Measurements from ENCODE around the gene ACVR2A. TPM values are rescaled to one million over a fixed set of nuclear protein-coding genes. Genes with fewer than 3 reads are reported as not detected.

ACVR2A gene
- total RNA-seq, 2 experiments from 2014 or later = 13.3 to 14.6 TPM

- no peaks in the 10 kb centered on the region for H3K36me3 Mint-ChIP-seq (ENCODE audit: low read depth)
- H3K4me3 Mint-ChIP-seq = no peak overlapping the region
- Histone ChIP-seq H3K9me3 (ENCODE audit: control insufficient read depth in 1 of 2, insufficient read depth in 1 of 2, low read length in 2 of 2) (peaks cover 0 to 8% of the 10 kb centered on the region in 2 experiments), H3K4me3 (ENCODE audit: low read length) (no peak overlapping the region), H3K4me1 (ENCODE audit: insufficient read depth, low read length) (no peaks in the 10 kb centered on the region), H3K27ac (ENCODE audit: low read depth in 1 of 2, low read length in 2 of 2) (no peak overlapping the region), H3K36me3 (ENCODE audit: insufficient read depth, low read length) (no peaks in the 10 kb centered on the region), H3K27me3 (ENCODE audit: control insufficient read depth in 1 of 2, insufficient read depth in 2 of 2, low read length in 2 of 2) (no peaks in the 10 kb centered on the region)
- intact Hi-C loops (cut with DNase I, micrococcal nuclease) = no loop called here
- H3K4me1 Mint-ChIP-seq (ENCODE audit: low read depth) = no peaks in the 10 kb centered on the region
- ChIA-PET POLR2A (interaction anchor here (0.6 kb wide), 1 partner anchor 35 kb away, joined by 3 read pairs; no protein-coding TSS in a partner anchor), CTCF (no interaction called here)
- peaks cover 4% of the 10 kb centered on the region for H3K27me3 Mint-ChIP-seq
- no peak for TF ChIP-seq CTCF (IDR thresholded peaks at IDR 0.05)
- no peak for ATAC-seq (ENCODE audit: poor library complexity)
- no peak overlapping the region for H3K27ac Mint-ChIP-seq
- peaks cover 6% of the 10 kb centered on the region for H3K9me3 Mint-ChIP-seq
- DNase-seq = peak in 1 of 14 experiments; percentile 9
These were observed 20.2 kb upstream of the ACVR2A start for GRCh38 chr2:147824620-147825019.

GRCh38 chr2:147826278-147827087 lies 18.3 kb upstream of the ACVR2A start:
- no peak overlapping the region for H3K4me3 ChIP-seq (ENCODE audit: low read length)
- no peaks in the 10 kb centered on the region for H3K36me3 Mint-ChIP-seq (ENCODE audit: low read depth)
- H3K4me1 Mint-ChIP-seq (ENCODE audit: low read depth) = no peaks in the 10 kb centered on the region
- H3K27me3 Mint-ChIP-seq = peaks cover 4% of the 10 kb centered on the region
- H3K9me3 Mint-ChIP-seq = peaks cover 6% of the 10 kb centered on the region
- H3K4me3 Mint-ChIP-seq = no peak overlapping the region
- intact Hi-C loops (cut with DNase I, micrococcal nuclease) = no loop called here
- no peaks in the 10 kb centered on the region for H3K27me3 ChIP-seq (ENCODE audit: control insufficient read depth in 1 of 2, insufficient read depth in 2 of 2, low read length in 2 of 2)
- no peak for TF ChIP-seq CTCF (IDR thresholded peaks at IDR 0.05)
- ATAC-seq (ENCODE audit: poor library complexity) = no peak
- peaks cover 0 to 8% of the 10 kb centered on the region in 2 experiments for H3K9me3 ChIP-seq (ENCODE audit: control insufficient read depth in 1 of 2, insufficient read depth in 1 of 2, low read length in 2 of 2)
- POLR2A ChIA-PET = no interaction called here
- H3K4me1 ChIP-seq (ENCODE audit: insufficient read depth, low read length) = no peaks in the 10 kb centered on the region
- CTCF ChIA-PET = no interaction called here
- no peaks in the 10 kb centered on the region for H3K36me3 ChIP-seq (ENCODE audit: insufficient read depth, low read length)
- H3K27ac Mint-ChIP-seq = no peak overlapping the region
- no peak for DNase-seq
- no peak overlapping the region for H3K27ac ChIP-seq (ENCODE audit: low read depth in 1 of 2, low read length in 2 of 2)

- ChIA-PET CTCF (no interaction called here), POLR2A (no interaction called here)
- peaks cover 4% of the 10 kb centered on the region for H3K27me3 Mint-ChIP-seq
- no peaks in the 10 kb centered on the region for H3K27me3 ChIP-seq (ENCODE audit: control insufficient read depth in 1 of 2, insufficient read depth in 2 of 2, low read length in 2 of 2)
- no peak overlapping the region for H3K27ac Mint-ChIP-seq
- ATAC-seq (ENCODE audit: poor library complexity) (no peak), DNase-seq (no peak)
- TF ChIP-seq CTCF (IDR thresholded peaks at IDR 0.05) = no peak
- no peaks in the 10 kb centered on the region for H3K36me3 Mint-ChIP-seq (ENCODE audit: low read depth)
- no peak overlapping the region for H3K27ac ChIP-seq (ENCODE audit: low read depth in 1 of 2, low read length in 2 of 2)
- peaks cover 0 to 8% of the 10 kb centered on the region in 2 experiments for H3K9me3 ChIP-seq (ENCODE audit: control insufficient read depth in 1 of 2, insufficient read depth in 1 of 2, low read length in 2 of 2)
- H3K9me3 Mint-ChIP-seq = peaks cover 6% of the 10 kb centered on the region
- no peak overlapping the region for H3K4me3 ChIP-seq (ENCODE audit: low read length)
- no peak overlapping the region for H3K4me3 Mint-ChIP-seq
- H3K36me3 ChIP-seq (ENCODE audit: insufficient read depth, low read length) = no peaks in the 10 kb centered on the region
- H3K4me1 ChIP-seq (ENCODE audit: insufficient read depth, low read length) = no peaks in the 10 kb centered on the region
- no peaks in the 10 kb centered on the region for H3K4me1 Mint-ChIP-seq (ENCODE audit: low read depth)
- intact Hi-C loops (cut with DNase I, micrococcal nuclease) = no loop called here
These were observed 17.8 kb upstream of the ACVR2A start for GRCh38 chr2:147827088-147827375.

Measured in CD4-positive, alpha-beta T cell (primary cell).